GM18499 (cell line): ENCODE measurements around the gene PSENEN.
A peak's percentile ranks its signal among the peaks of the same experiment; 100 is the strongest.

Experiments used
- ATAC-seq: cut with Tn5 transposase; IDR thresholded peaks from one replicate; pipeline ENCODE4 v1.9.1; 2021; ENCODE audit warnings: moderate number of reproducible peaks; ENCODE audit not compliant: insufficient read depth, unreplicated experiment

Gene PSENEN

DNA sequence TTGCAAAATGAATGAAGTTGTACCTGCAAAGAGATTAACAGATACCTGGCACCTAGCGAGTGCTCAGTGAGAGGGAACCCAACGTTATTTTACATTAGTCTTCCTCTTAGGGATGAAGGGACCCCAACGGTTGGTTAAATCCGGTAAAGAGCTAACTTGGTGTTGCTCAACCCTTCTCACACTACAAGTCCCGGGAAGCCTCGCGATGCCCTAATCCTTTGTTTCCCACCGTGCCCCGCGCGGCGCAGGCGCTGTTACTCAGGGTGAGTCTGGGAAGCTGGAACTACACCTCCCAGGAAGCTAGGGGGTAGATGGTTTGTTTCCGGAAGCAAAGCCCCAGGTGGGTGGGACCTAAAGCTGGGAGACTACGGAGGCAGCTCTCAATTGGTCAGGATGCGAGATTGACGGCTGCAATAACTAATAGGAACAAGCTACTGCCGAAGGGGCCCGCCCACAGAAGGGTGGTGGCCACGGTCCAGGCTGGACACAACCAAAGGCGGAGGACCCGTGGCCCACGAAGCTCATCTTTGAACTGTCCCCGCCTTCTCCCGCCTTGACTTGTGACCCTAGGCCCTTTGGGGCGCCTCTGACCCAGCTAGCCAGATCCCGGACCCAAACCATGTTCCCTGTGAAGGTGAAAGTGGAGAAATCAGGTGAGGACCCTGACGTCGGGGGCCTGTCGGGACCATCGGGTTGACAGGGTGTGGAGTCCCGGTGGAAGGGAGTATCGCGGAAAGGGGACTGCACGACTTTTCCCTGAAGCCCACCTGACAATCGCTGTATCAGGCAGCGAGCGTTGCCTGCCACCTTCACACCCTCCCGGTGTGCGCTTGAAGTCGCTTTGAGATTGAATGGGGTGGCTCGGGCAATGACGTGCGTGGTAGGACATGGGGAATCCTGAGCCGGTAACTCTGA lies 2.9 kb downstream of the PSENEN start, which contains the start of gene LIN37:
TSS of gene LIN37 (plus strand) at position 471 of the 915 bp plus-strand sequence. CDS start at position 620, 149 bp downstream.
- ATAC-seq, result peak; percentile 61

- no peak for ATAC-seq
Measured at GRCh38 chr19:35750167-35750566, 4.7 kb downstream of the PSENEN start.

DNA sequence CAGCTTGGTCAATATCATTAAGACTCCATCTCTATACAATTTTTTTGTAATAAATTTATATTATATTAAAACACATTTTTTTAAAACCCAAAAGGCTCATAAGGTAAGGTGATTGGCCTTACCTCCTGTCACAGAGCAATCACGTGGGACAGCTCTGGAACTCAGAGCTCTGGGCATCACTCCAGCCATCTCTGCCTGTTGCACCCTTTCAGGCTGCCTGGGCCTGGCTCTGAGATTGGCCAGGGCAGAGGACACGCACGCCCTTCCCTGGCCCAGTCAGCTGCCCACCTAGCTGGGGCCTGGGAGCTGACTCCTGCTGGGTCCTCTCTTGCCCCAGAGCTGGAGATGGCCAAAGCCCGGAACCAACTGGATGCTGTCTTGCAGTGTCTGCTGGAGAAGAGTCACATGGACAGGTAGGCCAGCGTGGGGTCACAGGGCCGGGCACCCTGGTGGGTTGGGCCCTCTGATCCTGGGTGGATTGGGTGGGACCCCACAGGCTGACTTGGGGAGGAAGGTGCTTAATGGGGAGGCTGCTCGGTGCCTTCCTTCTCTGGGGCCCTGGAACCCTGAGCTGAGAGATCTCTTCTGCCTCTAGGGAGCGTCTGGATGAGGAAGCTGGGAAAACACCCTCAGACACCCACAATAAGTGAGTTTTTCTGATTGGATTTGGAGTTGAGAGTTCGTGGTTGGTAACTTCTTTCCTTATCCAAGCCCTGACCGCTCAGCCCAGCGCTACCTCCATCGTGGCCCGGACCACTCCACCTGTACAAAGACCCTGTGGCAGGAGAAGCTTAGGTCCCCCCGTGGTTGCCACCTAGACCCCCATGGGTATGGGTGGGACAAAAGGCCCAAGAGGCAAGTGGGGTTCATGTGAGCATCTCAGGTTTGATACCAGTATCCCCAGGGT lies 6.6 kb downstream of the PSENEN start:
- ATAC-seq, result no peak

GRCh38 chr19:35752746-35753350 lies 7.4 kb downstream of the PSENEN start:
- no peak for ATAC-seq

GRCh38 chr19:35753634-35754369 lies 8.4 kb downstream of the PSENEN start:
- no peak for ATAC-seq

- ATAC-seq, result no peak
Measured at GRCh38 chr19:35754370-35755130, 9.1 kb downstream of the PSENEN start.

- ATAC-seq, result no peak
Measured at GRCh38 chr19:35755131-35755549, 9.7 kb downstream of the PSENEN start.

DNA sequence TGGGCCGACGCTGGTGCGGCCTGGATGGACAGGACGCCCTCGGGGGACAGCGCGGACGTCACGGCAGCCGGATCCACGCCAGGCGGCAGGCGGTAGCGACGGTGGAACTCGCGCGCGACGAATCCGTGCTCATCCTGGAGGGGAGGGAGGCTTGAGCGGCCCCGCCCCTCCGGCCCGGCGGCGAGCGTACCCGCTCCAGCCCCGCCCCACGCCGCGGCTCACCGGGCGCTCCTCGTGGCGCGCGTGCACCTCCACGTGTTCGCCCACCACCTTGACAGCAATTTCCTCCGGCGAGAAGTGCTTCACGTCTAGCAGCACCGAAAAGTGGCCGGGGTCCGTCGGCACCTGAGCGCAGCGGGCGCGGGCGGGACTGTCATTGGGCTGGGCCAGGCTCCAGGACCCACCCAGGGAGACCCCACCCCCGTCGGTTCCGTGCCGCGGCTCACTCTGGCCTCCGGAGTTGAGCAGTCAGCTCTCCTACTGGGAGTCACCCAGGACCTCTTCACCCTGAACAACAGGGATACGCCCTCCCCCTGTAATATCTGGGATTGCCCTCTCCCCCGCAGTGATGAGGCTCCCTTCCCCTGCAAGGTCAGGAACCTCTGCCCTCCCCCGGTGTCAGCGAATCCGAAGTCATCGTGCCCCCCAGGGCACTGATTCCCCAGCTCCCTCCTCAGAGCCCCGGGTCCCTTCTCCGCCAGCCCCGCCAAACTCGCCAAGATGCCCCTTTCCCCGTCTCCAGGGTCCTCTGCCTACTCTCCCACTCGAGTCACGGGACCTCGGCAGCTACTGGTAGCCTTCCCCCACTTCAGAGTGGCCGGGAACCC lies 10.3 kb downstream of the PSENEN start:
- ATAC-seq, result no peak

GRCh38 chr19:35756377-35757230 lies 11.2 kb downstream of the PSENEN start, which contains the start of gene HSPB6:
Gene HSPB6 (minus strand): TSS chr19:35757029. CDS start chr19:35757008, 21 bp downstream.
- no peak for ATAC-seq

- ATAC-seq, result no peak
Measured at GRCh38 chr19:35757231-35757748, 11.8 kb downstream of the PSENEN start.

- ATAC-seq, result peak; percentile 93
Measured at GRCh38 chr19:35757749-35758608, 12.5 kb downstream of the PSENEN start, which contains the start of gene PROSER3. Gene PROSER3 (plus strand): TSS chr19:35758176. CDS start chr19:35758216, 40 bp downstream.

GRCh38 chr19:35759697-35760096 lies 14.2 kb downstream of the PSENEN start:
- ATAC-seq, result no peak

DNA sequence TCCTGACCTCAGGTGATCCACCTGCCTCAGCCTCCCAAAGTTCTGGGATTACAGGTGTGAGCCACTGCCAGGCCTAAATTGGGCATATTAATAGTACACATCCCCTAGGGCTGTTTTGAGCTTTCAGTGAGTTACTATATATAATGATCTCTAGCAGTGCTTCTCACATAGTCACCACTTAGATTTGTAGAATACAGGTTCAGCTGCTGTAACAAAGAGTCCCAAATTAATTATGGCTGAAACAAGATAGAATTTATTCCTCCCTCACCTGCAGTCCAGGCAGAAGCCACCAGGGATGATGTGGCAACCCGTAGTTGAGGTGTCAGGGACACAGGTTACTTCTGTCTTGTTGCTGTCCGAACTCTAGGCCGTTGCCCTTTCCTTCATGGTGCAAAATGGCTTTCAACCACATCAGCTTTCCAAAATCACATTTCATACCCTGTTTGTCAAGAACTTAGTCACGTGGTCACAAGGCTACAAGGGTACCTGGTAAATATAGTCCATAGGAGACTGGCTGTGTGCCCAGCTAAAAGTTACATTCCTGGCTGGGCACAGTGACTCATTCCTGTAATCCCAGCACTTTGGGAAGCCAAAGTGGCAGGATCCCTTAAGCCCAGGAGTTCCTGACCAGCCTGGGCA lies 15.4 kb downstream of the PSENEN start:
- no peak for ATAC-seq

DNA sequence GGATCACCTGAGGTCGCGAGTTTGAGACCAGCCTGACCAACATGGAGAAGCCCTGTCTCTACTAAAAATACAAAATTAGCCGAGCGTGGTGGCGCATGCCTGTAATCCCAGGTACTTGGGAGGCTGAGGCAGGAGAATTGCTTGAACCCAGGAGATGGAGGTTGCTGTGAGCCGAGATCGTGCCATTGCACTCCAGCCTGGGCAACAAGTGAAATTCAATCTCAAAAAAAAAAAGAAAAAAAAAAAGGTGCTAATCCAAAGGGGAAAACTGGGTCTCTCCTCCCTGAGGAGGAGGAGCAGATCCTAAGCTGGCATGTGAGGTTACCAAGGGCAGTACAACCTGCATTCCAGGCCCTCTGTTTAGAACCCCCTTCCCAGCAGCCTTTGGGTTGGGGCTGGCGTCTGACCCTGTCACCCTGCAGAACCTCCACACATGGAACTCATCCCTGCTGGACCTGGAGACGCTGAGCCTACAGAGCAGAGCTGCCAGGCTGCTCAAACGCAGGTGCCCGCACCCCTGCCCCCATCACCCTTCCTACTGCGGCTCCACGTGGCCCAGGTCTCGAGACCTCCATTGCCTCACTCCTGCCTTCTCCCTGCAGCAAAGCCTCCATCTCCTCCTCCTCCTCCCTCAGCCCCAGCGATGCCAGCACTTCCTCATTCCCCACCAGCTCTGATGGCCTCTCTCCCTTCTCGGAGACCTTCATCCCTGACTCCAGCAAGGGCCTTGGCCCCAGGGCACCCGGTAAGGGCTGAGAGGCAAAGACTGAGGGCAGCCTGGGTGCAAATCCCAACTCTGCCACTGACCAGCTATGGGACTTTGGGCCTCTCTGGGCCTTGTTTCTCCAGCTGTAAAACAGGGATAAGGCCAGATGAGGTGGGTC lies 19.2 kb downstream of the PSENEN start:
- no peak for ATAC-seq
